Epithelial cell of esophagus (primary cell): ENCODE results near the gene NUSAP1.
"Not testable (repeated sequence)": the region's sequence is repeated elsewhere in the genome, so short reads cannot be mapped to it uniquely, and the experiment has no call there.

Source experiments
- DNase-seq: peaks from one replicate; pipeline ENCODE4 v3.0.0; 2010; ENCODE audit warnings: low read depth
- H3K4me3 ChIP-seq: 2 replicates; pipeline ENCODE4 v1.5.1; 2011; ENCODE audit warnings: mild to moderate bottlenecking, low read length, control low read depth
- CTCF ChIP-seq: IDR thresholded peaks from 2 replicates; pipeline ENCODE4 v1.5.1; 2011; ENCODE audit warnings: low read depth, mild to moderate bottlenecking, low read length, control low read depth, inconsistent platforms; ENCODE audit not compliant: insufficient read depth; ENCODE audit errors: missing control alignments

The NUSAP1 gene

DNA sequence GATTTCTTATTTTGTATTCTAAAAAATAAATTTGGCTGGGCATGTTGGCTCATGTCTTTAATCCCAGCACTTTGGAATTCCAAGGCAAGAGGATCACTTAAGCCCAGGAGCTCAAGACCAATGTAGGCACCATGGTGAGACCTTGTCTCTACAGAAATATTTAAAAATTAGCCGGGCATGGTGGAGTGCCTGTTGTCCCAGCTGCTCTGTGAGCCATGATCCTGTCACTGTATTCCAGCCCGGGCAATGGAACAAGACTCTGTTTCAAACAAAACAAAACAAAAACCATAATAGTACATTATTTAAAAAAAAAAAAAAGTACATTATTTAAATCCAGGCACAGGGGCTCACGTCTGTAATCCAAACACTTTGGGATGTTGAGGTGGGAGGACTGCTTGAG is 78.8 kb downstream of the NUSAP1 start:
- TF ChIP-seq CTCF, result no peak
- no peak for DNase-seq
- H3K4me3 ChIP-seq, result no peak overlapping the region

DNA sequence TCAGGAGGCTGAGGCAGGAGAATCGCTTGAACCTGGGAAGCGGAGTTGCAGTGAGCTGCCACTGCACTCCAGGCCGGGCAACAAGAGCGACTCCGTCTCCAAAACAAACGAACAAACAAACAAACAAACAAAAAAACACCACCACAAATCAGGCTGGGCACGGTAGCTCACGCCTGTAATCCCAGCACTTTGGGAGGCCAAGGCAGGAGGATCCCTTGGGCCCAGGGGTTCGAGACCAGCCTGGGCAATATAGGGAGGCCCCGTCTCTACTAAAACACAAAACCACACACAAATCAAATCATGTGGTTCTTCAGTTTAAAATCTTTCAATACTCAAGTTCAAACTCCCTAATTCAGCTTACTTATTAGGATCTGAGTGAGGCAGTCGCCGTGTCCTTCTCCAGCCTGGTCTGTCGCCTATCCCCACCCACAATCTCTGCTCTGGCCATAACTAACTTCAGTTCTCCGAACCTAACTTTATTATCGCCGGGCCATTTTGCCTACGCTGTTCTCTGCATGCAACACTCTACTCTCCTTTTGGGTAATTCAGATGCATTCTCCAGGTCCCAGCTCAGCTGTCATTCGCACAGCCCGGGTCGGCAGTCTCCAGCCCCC is 83.6 kb downstream of the NUSAP1 start:
- DNase-seq, result no peak
- peak overlapping the region; percentile 87 for H3K4me3 ChIP-seq
- TF ChIP-seq CTCF, result no peak

DNA sequence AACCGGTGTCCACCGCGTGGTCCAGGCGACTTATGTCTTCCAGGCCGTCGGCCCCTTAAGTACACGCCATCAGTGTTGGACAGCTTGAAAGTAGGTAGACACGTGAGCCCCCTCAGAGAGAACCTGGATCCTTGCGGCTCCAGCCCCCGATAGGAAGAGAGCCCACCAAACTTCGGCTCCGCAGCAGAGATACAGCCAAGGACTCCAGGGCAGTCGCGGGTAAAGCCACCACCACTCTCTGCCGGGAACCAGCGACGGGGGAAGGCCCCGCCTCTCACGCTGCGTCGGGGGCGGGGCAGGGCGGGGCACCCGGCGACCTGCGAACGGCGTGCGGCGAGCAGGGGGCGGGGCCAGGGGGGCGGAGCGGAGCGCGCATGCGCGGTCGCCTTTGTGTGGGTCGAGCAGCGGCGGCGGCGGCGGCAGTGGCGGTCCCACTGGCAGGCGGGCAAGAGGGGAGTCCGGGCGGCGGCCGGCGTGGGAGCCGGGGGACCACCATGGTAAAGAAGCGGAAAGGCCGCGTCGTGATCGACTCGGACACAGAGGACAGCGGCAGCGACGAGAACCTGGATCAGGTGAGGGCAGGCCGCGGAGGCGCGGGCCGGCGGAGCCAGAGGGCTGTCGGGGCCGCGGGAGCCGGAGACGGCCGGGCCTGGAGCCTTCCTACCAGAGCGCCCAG is 84.2 kb downstream of the NUSAP1 start, which contains the start of gene RTF1:
TSS of gene RTF1 (plus strand) at position 354 of the 676 bp plus-strand sequence. CDS start at position 375, 21 bp downstream.
- DNase-seq, result peak; percentile 90
- H3K4me3 ChIP-seq, result peak within 1 kb of the TSS; percentile 87
- no peak for TF ChIP-seq CTCF

- peak overlapping the region; percentile 87 for H3K4me3 ChIP-seq
- no peak for TF ChIP-seq CTCF
- peak; percentile 27 for DNase-seq
Observed at GRCh38 chr15:41417418-41418195, 84.9 kb downstream of the NUSAP1 start.

- no peak for TF ChIP-seq CTCF
- H3K4me3 ChIP-seq, result no peak overlapping the region
- no peak for DNase-seq
Observed at GRCh38 chr15:41423979-41424659, 91.4 kb downstream of the NUSAP1 start.

DNA sequence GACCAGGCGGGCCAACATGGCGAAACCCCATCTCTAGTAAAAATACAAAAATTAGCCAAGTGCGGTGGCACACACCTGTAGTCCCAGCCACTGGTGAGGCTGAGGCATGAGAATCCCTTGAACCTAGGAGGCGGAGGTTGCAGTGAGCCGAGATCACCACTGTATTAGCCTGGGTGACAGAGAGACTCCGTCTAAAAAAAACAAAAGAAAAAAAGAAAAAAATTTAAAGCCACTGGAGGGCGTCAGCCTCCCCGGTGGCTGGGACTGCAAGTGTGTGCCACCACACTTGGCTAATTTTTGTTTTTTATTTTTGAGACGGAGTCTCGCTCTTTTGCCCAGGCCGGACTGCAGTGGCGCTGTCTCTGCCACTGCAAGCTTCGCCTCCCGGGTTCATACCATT is 92.1 kb downstream of the NUSAP1 start:
- TF ChIP-seq CTCF, result no peak

DNA sequence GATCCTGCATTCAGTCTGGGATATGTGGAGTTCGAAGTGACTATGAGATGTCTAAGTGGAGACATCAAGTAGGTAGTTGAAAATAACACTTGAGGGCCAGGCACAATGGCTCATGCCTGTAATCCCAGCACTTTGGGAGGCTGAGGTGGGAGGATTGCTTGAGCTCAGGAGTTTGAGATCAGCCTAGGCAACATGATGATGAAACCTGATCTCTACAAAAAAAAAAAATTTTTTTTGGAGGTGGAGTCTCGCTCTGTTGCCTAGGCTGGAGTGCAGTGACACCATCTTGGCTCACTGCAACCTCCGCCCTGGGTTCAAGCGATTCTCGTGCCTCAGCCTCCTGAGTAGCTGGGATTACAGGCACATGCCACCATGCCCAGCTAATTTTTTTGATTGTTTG is 93.2 kb downstream of the NUSAP1 start:
- H3K4me3 ChIP-seq, DNase-seq: not testable (repeated sequence)

More for the DNA sequence above, 92.1 kb downstream of the NUSAP1 start:
- H3K4me3 ChIP-seq, result no peak overlapping the region
- no peak for DNase-seq
